Parathyroid adenoma (tissue), 2 donors: ENCODE data around the gene POC1A.

Source experiments
- H2AFZ ChIP-seq: fragments of 300-600 bp; sonication (generic); one replicate; pipeline ENCODE4 v1.7.0; 2017; ENCODE audit warnings: antibody characterized with exemption, mild to moderate bottlenecking
- H3K27ac ChIP-seq: fragments of 300-600 bp; sonication (generic); one replicate; pipeline ENCODE4 v1.7.0; 2017
- H3K27me3 ChIP-seq: fragments of 300-600 bp; sonication (generic); one replicate; pipeline ENCODE4 v1.7.0; 2017; ENCODE audit warnings: low read length; ENCODE audit not compliant: control insufficient read depth, insufficient read depth
- H3K36me3 ChIP-seq: fragments of 300-600 bp; sonication (generic); one replicate; pipeline ENCODE4 v1.7.0; 2017; ENCODE audit warnings: low read length; ENCODE audit not compliant: control insufficient read depth, insufficient read depth
- H3K4me1 ChIP-seq: fragments of 300-600 bp; sonication (generic); one replicate; pipeline ENCODE4 v1.7.0; 2017; ENCODE audit warnings: control low read depth
- H3K4me2 ChIP-seq: fragments of 300-600 bp; sonication (generic); one replicate; pipeline ENCODE4 v1.7.0; 2017; ENCODE audit warnings: low read length
- H3K4me3 ChIP-seq: fragments of 300-600 bp; sonication (generic); one replicate; pipeline ENCODE4 v1.7.0; 2017; ENCODE audit warnings: low read depth, low read length
- H3K79me2 ChIP-seq: fragments of 300-600 bp; sonication (generic); one replicate; pipeline ENCODE4 v1.7.0; 2017; ENCODE audit warnings: control low read depth
- H3K9ac ChIP-seq: fragments of 300-600 bp; sonication (generic); one replicate; pipeline ENCODE4 v1.7.0; 2017; ENCODE audit warnings: mild to moderate bottlenecking
- H3K9me3 ChIP-seq: fragments of 300-600 bp; sonication (generic); one replicate; pipeline ENCODE4 v1.7.0; 2017; ENCODE audit warnings: low read length; ENCODE audit not compliant: control insufficient read depth
- CTCF ChIP-seq: fragments of 300-600 bp; sonication (generic); IDR thresholded peaks from one replicate; pipeline ENCODE4 v1.7.0; 2017; ENCODE audit warnings: antibody characterized with exemption, mild to moderate bottlenecking
- donor health status: primary hyperparathyroidism.

Gene POC1A

GRCh38 chr3:52184690-52185089 lies 30.5 kb upstream of the POC1A start:
- H3K27me3 ChIP-seq: no peaks in the 10 kb centered on the region
- H3K4me2 ChIP-seq: no peak overlapping the region
- peaks cover 36% of the 10 kb centered on the region for H3K4me1 ChIP-seq
- H3K36me3 ChIP-seq: no peaks in the 10 kb centered on the region
- no peak for TF ChIP-seq CTCF
- no peaks in the 10 kb centered on the region for H3K9me3 ChIP-seq
- H3K27ac ChIP-seq: no peak overlapping the region
- H3K79me2 ChIP-seq: no peaks in the 10 kb centered on the region
- no peak overlapping the region for H3K9ac ChIP-seq
- H2AFZ ChIP-seq: no peak overlapping the region
- H3K4me3 ChIP-seq: no peak overlapping the region

GRCh38 chr3:52183786-52184445 lies 29.7 kb upstream of the POC1A start:
- Histone ChIP-seq H3K27ac (no peak overlapping the region), H3K9me3 (no peaks in the 10 kb centered on the region)
- TF ChIP-seq CTCF: no peak

DNA sequence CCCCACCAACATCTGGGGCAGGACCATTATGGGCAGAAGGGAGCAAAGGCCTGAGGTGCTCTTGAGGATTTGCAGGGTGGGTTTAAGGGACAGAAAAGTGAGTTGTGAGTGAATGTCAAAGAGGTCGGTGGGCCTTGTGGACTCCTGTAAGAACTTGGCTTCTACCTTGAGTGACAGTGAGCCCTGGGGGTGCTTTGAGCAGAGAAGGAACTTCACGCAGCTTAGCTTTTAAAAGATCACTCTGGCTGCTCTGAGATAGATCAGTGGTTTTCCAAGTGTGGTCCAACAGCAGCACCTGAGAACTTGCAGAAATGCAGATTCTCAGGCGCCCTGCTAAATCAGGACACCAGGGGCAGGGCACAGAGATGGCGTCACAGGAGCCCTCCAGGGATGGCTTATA lies 28.5 kb upstream of the POC1A start:
- no peak overlapping the region for H3K4me3 ChIP-seq
- H3K9me3 ChIP-seq: no peaks in the 10 kb centered on the region
- peaks cover 17% of the 10 kb centered on the region for H3K4me1 ChIP-seq
- H3K27ac ChIP-seq: no peak overlapping the region
- no peaks in the 10 kb centered on the region for H3K79me2 ChIP-seq
- no peaks in the 10 kb centered on the region for H3K36me3 ChIP-seq
- TF ChIP-seq CTCF: no peak
- no peaks in the 10 kb centered on the region for H3K27me3 ChIP-seq
- no peak overlapping the region for H3K4me2 ChIP-seq
- H3K9ac ChIP-seq: no peak overlapping the region
- no peak overlapping the region for H2AFZ ChIP-seq

More at GRCh38 chr3:52183786-52184445, 29.7 kb upstream of the POC1A start:
- Histone ChIP-seq H2AFZ (no peak overlapping the region), H3K4me2 (no peak overlapping the region), H3K27me3 (no peaks in the 10 kb centered on the region), H3K79me2 (no peaks in the 10 kb centered on the region), H3K4me3 (no peak overlapping the region), H3K9ac (no peak overlapping the region), H3K4me1 (peaks cover 28% of the 10 kb centered on the region), H3K36me3 (no peaks in the 10 kb centered on the region)

GRCh38 chr3:52182196-52182595 lies 28.0 kb upstream of the POC1A start:
- no peaks in the 10 kb centered on the region for H3K27me3 ChIP-seq
- H3K9me3 ChIP-seq: no peaks in the 10 kb centered on the region
- no peaks in the 10 kb centered on the region for H3K36me3 ChIP-seq
- no peaks in the 10 kb centered on the region for H3K79me2 ChIP-seq
- H3K4me2 ChIP-seq: no peak overlapping the region
- H3K9ac ChIP-seq: no peak overlapping the region
- H3K4me1 ChIP-seq: peaks cover 17% of the 10 kb centered on the region
- peak overlapping the region; percentile 83 for H2AFZ ChIP-seq
- TF ChIP-seq CTCF: no peak
- H3K27ac ChIP-seq: peak overlapping the region; percentile 68
- H3K4me3 ChIP-seq: no peak overlapping the region

DNA sequence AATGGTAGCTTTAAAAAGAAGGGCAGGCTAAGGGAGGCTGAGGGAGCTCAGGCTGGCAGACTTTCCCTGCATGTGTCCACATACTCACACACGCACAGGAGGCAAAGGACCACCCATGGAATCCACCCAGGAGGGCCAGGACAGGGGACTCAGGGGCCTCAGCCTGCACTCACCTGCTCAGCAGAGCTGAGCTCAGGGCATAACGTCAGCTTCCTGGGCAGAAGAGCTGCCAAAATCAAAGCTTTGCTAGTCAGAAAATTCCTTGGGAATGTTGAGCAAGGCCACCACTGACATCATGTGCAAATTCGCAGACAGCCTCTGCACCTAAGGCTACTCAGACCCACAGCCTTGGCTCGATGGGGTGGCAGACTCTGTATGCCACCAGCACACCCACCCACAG lies 27.3 kb upstream of the POC1A start:
- no peak for TF ChIP-seq CTCF
- H3K36me3 ChIP-seq: no peaks in the 10 kb centered on the region

More for the DNA sequence above, 27.3 kb upstream of the POC1A start:
- Histone ChIP-seq H3K9me3 (no peaks in the 10 kb centered on the region), H3K4me2 (no peak overlapping the region), H3K4me3 (no peak overlapping the region), H3K79me2 (no peaks in the 10 kb centered on the region), H3K27me3 (no peaks in the 10 kb centered on the region), H2AFZ (peak overlapping the region; percentile 83), H3K27ac (peak overlapping the region; percentile 68), H3K4me1 (peaks cover 17% of the 10 kb centered on the region), H3K9ac (peak overlapping the region; percentile 11)
